ENCODE results near the gene CD70.
"Not testable (repeated sequence)": the region's sequence is repeated elsewhere in the genome, so short reads cannot be mapped to it uniquely, and the experiment has no call there.

DNA sequence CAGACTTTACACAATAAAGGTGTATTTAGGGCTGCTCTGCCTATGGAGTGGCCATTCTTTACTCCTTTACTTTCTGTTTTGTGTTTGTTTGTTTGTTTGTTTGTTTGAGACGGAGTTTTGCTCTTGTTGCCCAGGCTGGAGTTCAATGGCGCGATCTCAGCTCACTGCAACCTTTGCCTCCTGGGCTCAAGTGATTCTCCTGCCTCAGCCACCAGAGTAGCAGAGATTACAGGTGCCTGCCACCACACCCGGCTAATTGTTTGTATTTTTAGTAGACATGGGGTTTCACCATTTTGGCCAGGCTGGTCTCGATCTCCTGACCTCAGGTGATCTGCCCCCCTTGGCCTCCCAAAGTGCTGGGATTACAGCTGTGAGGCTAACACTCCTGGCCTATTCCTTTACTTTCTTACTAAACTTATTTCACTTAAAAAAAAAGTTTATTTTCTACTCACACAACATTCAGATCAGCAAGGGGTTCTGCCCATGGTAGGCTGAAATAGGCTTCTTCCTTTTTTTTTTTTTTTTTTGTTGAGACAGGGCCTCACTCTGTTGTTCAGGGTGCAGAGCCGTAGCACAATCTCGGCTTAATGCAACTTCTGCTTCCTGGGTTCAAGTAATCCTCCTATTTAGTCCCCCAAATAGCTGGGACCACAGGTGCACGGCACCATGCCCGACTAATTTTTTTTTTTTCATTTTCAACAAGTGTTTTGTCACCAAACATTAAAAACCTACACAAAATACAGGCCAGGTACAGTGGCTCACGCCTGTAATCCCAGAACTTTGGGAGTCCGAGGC, 15.5 kb upstream of the CD70 start:
- TF ChIP-seq, protein P1, sequence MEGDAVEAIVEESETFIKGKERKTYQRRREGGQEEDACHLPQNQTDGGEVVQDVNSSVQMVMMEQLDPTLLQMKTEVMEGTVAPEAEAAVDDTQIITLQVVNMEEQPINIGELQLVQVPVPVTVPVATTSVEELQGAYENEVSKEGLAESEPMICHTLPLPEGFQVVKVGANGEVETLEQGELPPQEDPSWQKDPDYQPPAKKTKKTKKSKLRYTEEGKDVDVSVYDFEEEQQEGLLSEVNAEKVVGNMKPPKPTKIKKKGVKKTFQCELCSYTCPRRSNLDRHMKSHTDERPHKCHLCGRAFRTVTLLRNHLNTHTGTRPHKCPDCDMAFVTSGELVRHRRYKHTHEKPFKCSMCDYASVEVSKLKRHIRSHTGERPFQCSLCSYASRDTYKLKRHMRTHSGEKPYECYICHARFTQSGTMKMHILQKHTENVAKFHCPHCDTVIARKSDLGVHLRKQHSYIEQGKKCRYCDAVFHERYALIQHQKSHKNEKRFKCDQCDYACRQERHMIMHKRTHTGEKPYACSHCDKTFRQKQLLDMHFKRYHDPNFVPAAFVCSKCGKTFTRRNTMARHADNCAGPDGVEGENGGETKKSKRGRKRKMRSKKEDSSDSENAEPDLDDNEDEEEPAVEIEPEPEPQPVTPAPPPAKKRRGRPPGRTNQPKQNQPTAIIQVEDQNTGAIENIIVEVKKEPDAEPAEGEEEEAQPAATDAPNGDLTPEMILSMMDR (IDR thresholded peaks at IDR 0.05), result not testable (repeated sequence)
- TF ChIP-seq POLR2AphosphoS5 (IDR thresholded peaks at IDR 0.05), result not testable (repeated sequence)

Data from breast epithelium (tissue), 3 donors.